GM10248 (cell line): ENCODE results near the gene CRADD.

Experiments
- CTCF ChIA-PET: fragments of 300-600 bp; sonication (Branson Sonifier 250); formaldehyde crosslinking; extraction: SDS; loops from one replicate; lab custom pipeline; 2021; ENCODE audit warnings: antibody characterized with exemption; lab: Yijun Ruan, JAX
- POLR2A ChIA-PET: fragments of 350-650 bp; sonication (Branson Sonifier 250); formaldehyde crosslinking; extraction: SDS; loops from one replicate; lab custom pipeline; 2020; ENCODE audit warnings: antibody characterized with exemption; lab: Yijun Ruan, JAX
- DNase-seq: peaks from one replicate; pipeline ENCODE4 v3.0.0; 2012; ENCODE audit errors: extremely low spot score
- TF ChIP-seq, protein P1 (sequence below): IDR thresholded peaks from 2 replicates; pipeline ENCODE4 v1.5.1; 2012; ENCODE audit warnings: mild to moderate bottlenecking, low read depth; ENCODE audit errors: extremely low read depth, missing control alignments, control extremely low read depth

The CRADD gene

DNA sequence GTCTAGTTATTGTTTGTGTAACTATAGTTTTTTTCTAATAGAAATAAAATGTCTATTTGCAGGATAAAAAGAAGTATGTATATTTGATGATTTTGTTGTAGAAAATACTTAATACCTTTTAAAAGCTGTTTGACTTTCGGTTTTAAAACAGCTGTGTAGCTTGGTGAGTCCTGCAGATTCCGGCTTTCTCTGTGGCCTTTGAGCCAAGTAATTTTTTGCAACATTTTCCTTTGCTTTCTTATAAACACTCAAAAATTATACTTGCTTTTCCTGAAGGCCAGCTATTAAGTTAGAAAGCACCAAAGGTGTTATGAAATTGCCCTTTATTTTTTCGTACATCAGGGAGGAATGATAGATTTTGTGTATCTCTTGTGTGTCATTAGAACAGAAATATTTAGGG is 63.6 kb downstream of the CRADD start:
- no peak for DNase-seq
- CTCF ChIA-PET: interaction anchor here (1.1 to 2.9 kb wide), 10 partner anchors 11 to 361 kb away, joined by 3 to 13 read pairs (median 4); partner anchors contain the start of gene SOCS2
- TF ChIP-seq, protein P1, sequence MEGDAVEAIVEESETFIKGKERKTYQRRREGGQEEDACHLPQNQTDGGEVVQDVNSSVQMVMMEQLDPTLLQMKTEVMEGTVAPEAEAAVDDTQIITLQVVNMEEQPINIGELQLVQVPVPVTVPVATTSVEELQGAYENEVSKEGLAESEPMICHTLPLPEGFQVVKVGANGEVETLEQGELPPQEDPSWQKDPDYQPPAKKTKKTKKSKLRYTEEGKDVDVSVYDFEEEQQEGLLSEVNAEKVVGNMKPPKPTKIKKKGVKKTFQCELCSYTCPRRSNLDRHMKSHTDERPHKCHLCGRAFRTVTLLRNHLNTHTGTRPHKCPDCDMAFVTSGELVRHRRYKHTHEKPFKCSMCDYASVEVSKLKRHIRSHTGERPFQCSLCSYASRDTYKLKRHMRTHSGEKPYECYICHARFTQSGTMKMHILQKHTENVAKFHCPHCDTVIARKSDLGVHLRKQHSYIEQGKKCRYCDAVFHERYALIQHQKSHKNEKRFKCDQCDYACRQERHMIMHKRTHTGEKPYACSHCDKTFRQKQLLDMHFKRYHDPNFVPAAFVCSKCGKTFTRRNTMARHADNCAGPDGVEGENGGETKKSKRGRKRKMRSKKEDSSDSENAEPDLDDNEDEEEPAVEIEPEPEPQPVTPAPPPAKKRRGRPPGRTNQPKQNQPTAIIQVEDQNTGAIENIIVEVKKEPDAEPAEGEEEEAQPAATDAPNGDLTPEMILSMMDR: no peak
- POLR2A ChIA-PET: no interaction called here

DNA sequence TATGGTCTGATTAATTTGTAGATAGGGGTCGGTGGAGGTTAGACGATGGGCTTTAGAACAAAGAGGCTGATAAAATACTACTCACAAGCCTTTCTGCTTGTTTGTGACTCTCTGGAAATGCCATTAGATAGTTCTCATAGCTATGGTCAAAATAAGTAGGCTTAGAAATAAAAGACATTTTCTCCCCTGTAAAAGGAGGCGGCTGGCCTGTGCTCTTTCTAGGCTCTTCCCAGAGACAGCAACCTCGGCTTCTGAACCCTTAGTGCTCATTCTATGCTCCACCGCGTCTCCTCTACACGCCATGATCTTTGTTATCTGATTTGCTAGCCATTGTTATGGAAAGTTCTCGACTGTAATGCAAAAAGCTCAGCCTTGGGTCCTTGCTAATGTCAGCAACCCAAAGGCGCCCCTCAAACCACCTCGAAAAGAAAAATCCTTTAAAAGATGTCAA is 64.5 kb downstream of the CRADD start:
- DNase-seq: peak; percentile 24
- ChIA-PET POLR2A (no interaction called here), CTCF (interaction anchor here (0.8 to 2.9 kb wide), 13 partner anchors 9 to 360 kb away, joined by 3 to 13 read pairs (median 4); partner anchors contain the start of gene SOCS2)
- TF ChIP-seq, protein P1: no peak

DNA sequence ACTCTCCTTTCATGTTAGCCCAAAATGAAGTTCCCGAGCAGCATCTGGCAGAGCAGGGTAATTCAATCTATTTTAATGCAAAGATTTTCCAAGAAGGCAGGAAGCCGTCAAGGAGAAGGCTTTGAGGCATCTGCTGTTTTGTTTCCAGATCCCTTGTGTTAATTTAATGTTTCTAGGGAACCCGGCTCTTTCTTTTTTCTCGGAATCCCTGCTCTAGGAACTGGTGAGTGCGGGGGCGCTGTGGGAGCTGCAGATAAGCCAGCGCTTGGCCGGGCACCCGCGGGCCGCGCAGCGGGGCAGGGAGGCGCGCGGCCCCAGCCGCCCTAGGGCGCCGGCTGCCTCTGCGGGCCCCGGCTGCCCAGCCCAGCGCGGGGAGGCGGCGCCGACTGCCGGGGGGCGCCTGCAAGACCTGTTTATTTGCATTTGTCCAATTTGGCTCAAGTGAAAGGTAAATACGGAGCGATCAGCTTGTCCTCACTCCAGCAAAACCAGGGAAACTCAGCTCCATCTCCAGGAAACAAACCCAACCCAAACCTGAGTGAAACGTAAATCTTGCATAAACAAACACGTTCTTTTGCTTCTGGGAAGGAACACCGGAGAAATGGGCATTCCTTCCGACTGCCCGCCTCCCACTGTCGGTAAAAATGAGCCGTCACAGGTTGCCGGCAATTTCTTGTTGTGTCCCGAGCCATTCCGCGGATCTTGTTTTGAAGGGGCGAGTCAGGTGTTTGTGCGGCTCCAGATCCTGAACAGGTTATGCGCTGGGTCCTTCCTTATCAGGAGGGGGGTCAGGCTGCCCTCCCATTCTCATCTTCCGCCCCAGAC is 65.1 kb downstream of the CRADD start:
- peak; percentile 82 for DNase-seq
- ChIA-PET POLR2A (no interaction called here), CTCF (interaction anchor here (0.8 to 2.9 kb wide), 12 partner anchors 9 to 359 kb away, joined by 3 to 13 read pairs (median 4); partner anchors contain the start of gene SOCS2)
- TF ChIP-seq, protein P1: peak; percentile 65

DNA sequence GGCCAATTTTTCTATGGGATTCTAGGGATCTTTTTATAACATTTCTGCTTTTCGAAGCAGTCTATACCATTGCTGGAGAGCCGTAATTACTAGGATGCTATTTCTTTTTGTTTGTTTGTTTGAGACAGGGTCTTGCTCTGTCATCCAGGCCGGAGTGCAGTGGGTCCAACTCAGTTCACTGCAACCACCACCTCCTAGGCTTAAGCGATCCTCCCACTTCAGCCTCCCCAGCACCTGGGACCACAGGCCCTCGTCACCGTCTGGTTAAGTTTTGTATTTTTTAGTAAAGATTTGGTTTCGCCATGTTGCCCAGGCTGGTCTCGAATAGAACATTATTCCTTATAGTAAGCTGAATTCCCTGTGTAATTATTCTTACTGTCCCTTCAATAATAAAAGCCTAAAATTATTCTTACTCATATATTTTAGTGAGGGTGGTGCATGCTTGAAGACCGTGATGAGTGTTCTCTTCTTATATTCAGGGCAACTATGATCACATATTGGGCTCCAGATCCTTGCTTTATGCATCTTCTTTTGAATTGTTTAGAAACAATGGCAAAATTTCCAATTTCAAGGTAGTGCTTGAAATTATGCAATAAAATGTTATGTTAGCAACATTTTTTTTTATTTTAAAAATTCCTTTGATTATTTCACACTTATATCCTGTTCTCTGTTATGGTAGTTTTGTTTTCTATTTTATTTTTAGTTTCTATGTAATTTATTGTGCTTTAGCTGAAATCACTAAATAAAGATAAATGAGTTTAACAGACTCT is 66.2 kb downstream of the CRADD start:
- no peak for DNase-seq
- CTCF ChIA-PET: no interaction called here
- POLR2A ChIA-PET: no interaction called here
- TF ChIP-seq, protein P1: no peak

GRCh38 chr12:93743999-93744689 is 67.0 kb downstream of the CRADD start:
- TF ChIP-seq, protein P1: no peak
- no peak for DNase-seq
- POLR2A ChIA-PET: no interaction called here
- CTCF ChIA-PET: interaction anchor here (1.3 kb wide), 1 partner anchor 16 kb away, joined by 3 read pairs; no protein-coding TSS in a partner anchor

- POLR2A ChIA-PET: no interaction called here
- DNase-seq: no peak
- TF ChIP-seq, protein P1: no peak
- CTCF ChIA-PET: interaction anchor here (1.3 kb wide), 1 partner anchor 18 kb away, joined by 3 read pairs; no protein-coding TSS in a partner anchor
Measured at GRCh38 chr12:93745286-93745685, 68.1 kb downstream of the CRADD start.
